ENCODE measurements around the gene SDR9C7.
"Not testable (repeated sequence)": the region's sequence is repeated elsewhere in the genome, so short reads cannot be mapped to it uniquely, and the experiment has no call there.

Gene SDR9C7

DNA sequence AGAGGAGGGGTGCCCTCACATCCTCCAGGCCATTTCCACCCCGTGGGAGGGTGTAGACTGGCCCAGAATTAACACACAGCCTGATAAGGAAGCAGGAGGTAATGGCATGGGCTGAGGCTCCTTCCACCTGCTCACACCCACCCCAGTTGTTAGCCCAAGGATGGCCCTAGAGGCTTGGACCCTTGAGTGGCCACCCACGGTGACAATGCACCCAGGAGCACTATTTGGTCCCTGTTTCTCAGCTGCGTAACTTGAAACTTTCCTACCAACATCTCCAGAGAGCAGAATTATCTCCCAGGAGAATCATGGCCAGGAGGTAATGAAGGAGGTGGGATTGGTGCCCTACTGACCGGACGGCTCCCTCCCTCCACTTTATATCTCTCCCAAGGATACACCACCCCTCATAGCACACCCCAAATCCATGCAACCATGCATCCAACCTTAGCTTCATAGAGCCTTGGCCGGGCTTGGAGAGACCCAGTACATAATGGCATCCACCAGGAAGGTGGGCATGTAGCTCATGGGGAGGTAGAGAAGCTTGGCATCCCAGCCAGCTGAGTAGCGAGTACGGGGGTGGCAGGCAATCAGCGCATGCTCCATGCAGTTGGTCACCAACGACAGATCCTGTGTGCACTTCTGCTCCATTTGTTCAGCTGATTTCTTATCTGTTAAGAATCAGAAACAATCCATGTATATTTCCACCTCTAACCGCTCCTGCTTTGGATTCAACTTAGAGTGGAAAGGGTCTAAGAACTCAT is 17.6 kb upstream of the SDR9C7 start:
- DNase-seq = no peak

DNA sequence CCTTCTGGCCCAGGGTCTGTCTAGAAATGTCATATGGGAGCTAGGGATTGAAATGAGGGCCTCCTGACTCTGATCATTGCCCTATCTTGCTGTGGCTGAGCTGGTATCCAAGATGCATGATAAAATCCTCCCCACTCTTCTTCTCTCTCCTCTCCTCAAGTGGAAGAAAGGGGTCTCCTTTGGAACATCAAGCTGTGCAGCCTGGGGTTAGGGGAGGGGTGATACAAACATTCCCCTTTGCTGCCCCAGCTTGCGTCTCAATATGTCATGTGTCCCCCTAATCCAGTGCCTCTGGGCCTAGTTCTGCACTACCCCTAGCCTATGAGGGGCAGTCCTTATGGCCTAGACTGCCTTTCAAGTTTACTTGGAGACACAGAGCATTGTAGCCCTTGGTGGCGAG is 14.7 kb upstream of the SDR9C7 start:
- no peak for DNase-seq

DNA sequence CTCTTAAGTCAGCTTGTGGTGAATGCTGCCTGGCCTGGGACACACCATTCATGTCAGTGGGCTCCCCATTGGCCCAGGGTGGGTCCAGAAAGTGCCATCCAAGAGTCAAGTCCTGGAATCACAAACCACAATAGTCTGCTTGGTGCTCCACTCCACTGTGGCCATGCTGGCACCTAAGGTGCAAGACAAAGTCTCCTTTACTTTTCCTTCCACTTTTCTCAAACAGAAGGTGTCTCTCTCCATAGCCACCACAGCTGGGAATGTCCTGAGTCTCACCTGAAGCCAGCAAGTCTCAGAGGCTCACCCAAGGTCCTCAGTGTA is 14.2 kb upstream of the SDR9C7 start:
- no peak for DNase-seq

DNA sequence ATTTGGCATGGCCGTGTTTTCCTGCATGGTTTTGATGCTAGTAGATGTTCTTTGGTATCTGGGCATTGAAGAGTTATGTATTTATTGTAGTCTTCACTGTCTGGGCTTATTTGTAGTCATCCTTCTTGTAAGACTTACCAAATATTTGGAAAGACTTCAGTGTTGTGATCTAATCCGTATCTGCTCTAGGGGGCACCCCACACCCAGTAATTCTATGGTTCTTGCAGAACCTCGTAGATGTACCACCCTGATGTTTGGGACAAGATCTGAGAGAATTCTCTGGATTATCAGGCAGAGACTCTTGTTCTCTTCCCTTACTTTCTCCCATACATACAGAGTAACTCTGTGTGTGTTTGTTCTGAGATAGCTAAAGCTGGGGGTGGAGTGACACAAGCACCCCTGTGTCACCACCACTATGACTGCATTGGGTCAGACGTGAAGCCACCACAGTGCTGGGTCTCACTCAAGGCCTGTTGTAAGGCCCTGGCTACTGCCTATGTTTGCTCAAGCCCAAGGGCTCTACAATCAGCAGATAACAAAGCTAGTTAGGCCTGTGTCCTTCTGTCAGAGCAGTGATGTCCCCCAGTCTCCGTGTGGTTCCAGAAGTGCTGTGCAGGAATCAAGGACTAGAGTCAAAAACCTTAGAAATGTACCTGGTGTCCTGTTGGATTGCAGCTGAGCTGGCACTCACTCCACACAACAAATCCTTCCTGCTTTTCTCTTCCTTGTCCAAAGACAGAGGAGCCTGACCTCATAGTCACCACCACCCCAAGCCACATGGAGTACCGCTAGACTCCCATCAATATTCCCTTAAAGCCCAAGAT is 13.6 kb upstream of the SDR9C7 start:
- DNase-seq = no peak

DNA sequence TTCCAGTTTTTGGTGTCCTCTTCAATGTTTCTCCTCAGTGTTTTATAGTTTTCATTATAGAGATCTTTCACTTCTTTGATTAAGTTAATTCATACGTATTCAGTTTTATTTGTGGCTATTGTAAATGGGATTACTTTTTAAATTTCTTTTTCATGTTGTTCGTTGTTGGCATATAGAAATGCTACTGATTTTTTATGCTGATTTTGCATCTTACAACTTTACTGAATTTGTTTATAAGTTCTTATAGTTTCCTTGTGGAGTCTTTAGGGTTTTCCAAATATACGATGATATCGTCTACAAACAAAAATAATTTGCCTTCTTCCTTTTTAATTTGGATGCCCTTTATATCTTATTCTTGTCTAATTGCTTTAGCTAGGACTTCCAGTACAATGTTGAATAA is 9.7 kb upstream of the SDR9C7 start:
- no peak for DNase-seq

DNA sequence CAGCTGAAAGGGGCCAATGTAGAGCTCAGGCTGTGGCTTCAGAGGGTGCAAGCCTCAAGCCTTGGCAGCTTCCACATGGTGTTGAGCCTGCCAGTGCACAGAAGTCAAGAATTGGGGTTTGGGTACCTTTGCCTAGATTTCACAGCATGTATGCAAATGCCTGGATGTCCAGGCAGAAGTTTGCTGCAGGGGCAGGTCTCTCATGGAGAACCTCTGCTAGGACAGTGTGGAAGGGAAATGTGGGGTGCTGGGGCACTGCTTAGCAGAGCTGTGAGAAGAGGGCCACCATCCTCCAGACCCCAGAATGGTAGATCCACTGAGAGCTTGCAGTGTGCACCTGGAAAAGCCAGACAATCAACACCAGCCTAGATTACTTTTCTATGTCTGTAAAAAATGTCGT is 9.2 kb upstream of the SDR9C7 start:
- not testable (repeated sequence) for DNase-seq

DNA sequence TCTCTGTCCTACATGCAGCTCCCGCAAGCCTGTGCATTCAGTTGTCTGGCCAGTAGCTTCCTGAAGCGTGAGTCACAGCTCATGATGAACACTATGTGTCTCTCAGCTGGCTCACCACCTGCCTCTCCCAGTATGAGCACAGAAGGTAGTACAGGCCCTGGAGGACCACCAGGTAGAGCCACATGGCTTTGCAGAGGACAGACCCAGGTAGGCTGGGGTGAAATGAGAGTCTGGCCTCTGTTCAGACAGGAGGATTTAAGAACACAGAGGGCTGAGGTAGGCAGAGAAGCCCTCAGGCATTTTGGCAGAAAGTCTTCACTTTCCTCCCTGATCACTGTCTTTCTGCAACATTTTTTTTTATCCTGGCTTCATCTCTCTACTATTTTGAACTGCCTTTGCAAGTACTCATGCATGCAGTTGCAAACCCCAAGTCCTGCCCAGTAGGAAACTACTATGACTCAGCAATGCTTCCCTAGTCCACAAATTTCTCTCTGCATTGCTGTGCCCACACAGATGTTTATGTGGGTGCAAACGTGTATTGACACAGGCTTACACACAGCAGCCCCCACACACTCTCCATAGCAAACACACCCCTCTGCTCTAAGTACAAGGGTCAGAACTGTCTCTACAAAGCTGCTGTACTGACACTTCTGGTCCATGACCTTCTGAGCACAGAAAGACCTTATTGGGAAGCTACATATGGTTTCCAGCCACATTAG is 7.2 kb upstream of the SDR9C7 start:
- DNase-seq = no peak

DNA sequence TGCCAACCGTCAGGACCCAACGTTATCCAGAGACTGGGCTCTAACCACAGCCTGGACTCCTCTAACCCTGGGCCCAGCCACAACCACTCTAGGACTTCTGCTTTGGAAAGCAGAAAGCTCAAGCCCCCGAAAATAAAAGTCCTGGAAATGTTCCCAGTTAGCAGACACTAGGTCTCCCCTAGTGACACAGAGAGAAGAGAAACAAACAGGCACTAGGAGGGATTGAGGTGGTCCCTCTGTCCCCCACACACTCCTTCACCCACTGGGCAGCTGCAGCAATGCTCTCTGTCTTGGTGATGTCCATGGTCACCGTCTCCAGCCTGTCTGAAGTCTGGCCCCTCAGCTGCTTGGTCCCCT is 6.7 kb upstream of the SDR9C7 start:
- DNase-seq = not testable (repeated sequence)

DNA sequence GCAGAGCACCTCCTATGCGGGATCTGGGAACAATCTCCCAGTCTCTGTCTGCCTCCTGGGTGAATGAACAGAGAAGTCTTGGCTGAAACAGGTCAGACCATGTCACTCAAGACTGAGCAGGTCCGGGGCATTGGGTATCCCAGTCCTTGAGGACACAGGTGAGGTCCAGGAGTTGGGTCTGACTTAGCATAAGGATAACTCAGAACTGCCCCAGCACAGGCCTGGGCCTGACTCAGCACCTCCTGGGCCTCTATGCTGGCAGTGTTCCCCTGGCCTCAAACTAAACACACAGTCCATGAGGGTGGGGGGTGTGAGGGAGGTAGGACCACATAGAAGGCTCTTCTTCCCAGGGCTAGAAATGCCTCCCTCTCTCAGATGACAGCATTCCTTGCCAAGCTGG is 1.5 kb upstream of the SDR9C7 start:
- no peak for DNase-seq

DNA sequence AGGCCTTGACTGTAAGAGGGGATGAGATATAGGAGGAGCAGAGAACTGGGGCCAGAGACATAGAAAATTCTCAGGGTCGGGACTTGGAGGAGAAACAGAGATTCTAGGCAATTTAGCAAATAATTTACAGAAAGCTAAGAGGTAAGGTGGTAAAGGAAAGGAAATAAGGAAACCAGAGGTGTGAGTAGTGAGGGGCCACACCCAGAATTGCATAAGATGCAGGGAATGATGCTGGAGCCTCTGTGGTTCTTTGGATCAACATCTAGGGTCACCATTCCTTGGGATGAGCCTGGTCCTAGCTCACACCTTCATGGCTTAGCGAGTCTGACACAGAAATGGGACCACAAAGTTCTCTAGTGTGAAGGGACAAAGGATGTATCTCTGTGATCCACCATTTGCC is 949 bp upstream of the SDR9C7 start:
- DNase-seq = no peak

DNA sequence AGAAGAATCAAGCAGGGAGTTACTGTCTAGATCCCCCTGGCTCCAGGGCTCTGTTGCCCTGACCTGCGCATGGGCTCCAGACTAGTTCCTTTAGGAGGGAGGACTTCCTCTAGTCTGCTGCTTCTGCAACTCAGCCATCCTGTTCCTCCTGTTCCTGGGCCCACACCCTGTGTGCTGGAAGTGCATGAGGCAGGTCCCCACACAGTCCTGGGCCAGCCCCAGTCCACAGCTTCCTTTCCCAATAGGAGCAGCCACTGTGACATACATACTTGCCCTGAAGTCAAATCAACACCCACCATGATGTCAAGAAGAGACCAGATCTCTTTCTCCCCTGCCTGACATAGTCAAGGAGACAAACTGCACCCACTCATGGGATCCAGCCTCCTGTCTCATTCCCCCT is 1.3 kb downstream of the SDR9C7 start:
- no peak for DNase-seq

DNA sequence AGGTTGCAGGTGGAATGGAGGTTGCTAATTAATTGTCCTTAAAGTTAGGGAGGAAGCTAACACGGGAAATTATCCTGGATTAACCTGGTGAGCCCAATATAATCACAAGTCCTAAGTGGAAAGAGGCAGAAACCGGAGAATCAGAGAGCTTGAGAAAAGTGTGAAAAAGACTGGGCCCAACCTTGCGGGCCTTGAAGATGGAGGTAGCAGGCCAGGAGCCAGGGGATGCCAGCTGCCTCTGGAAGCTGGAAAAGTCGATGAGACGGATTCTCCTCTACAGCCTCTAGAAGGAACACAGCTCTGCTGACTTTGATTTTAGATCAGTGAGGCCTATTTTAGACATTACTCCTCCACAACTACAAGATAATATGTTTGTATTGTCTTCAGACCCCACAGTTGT is 2.1 kb downstream of the SDR9C7 start:
- no peak for DNase-seq

DNA sequence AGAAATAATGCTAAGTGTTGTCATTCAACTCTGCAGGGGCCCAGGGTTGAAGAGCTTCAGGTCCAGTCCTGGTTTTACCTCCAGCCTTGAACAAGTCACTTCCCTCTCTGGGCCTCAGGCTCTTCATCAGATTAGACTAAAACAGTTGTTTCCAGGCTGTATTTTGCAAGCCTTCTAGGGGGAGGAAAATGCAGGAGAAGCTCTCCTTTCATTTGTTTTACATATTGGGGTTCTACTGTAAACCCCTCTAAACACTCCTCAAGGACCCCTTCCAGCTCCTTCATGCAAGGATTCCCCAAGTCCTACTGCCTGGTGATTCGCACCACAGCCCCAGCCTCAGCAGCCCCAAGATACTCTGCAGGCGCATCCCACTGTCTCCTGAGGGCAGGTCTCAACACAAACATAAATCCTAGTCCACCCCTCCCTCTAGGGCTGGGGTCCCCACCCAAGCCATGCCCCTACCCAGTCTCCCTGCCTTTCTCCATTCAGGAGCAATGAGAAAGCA is 2.7 kb downstream of the SDR9C7 start:
- peak; percentile 25 for DNase-seq

DNA sequence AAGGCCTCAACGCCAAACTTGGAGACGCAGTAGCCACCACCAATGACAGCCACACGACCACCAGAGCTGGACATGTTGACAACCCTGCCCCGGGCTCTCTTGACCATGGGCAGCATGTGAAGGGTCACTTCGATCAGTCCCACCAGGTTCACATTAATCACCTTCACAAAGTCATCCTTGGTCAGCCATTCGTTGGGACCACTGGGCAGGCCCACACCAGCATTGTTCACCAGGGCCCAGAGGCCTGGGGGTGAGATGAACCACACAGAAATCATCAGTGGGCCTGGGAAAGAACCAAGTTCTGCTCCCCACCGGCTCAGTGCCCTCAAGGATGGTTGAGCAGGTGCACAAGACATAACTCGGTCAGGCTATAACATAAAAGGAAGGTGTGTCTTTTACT is 4.0 kb downstream of the SDR9C7 start:
- DNase-seq = no peak

DNA sequence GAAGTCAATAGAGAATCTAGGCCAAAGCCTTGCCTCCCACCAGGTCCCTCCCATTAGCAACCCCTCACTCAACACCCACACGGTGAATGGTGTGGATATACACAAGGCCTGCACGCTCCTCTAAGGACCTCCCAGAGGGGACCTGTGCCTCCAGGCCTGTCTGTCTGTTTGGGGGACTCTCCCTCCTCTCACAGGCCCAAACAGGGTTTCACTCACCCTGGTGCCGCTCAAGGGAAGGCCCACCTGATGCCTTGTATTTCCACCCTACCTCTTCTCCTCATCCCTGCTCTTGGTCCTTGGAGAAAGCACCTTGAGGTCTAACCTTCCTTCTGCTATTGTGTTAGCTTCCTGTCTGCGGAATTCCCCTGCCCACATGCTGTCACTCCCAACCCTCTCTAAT is 4.4 kb downstream of the SDR9C7 start:
- no peak for DNase-seq

DNA sequence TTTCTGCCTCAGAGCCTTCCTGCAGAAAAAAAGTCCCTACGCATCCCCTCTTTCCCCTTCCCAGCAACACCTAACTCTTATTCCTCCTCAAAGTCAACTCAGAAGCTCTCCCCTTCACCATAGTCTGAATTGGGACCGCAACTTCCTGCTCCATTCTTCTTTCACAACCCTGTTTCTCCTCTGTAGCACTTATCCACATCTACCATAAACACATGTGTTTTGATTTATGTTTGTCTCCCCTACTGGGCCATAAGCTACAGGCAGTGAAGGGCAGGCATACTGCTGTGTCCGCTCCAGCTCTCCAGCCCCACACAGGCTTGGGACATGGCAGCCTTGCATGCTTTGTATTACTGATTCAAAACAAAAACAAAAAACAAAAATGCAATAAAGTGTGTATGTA is 5.9 kb downstream of the SDR9C7 start:
- no peak for DNase-seq

DNA sequence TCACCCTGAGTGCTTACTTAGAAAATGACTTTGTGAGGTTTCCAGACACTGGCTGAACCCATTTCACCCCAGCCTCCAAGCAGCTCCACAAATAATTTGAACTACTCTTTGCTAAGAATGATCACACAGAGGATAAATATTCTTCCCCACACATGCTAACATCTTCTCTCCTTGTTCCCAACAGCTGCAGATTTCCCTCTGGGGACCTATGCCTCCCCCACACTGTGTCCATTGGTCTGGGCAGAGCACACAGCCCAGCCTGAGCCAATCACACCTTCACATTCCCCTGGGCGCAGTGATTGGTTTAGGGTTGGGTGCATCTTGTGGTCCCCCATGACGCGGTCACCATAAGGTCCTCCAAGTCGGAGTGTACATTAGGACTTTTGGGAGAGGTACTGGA is 6.9 kb downstream of the SDR9C7 start:
- DNase-seq = no peak

DNA sequence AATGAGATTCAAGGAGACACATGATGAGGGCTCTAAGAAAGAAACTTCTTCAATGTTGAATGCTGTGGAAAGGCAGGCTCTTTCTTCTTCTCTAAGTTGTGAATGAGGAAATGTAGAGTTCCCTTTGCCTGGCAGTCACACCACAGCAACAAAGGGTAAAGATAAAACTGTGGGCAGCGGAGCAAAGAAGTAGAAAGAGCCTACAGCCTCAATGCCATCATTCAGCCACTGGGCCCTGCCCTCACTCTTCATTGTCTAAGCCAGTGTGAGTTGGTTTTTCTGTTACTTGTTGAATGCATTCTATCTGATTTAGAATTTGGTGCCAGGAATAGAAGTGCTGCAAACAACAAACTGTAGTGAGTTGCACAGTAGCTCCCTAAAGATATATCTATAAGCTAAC is 12.2 kb downstream of the SDR9C7 start:
- no peak for DNase-seq

DNA sequence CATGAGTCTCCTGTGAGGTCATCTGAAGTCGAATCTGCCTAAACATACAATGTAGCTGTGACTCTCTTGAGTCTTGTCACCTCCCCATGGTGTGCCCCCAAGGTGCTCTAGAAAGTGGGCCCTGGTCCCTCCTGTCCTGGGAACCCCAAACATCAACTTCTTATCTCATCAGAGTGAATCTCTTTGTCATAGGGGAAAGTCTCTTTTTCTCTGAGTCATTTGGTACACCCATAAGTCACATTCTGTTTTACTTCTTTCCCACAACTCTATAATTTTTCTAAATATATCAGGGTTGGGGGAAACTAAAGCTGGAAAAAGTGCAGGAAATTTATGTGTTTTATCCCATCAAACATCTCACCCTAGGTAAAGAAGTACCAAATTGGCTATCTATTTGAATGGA is 12.9 kb downstream of the SDR9C7 start:
- DNase-seq = no peak

DNA sequence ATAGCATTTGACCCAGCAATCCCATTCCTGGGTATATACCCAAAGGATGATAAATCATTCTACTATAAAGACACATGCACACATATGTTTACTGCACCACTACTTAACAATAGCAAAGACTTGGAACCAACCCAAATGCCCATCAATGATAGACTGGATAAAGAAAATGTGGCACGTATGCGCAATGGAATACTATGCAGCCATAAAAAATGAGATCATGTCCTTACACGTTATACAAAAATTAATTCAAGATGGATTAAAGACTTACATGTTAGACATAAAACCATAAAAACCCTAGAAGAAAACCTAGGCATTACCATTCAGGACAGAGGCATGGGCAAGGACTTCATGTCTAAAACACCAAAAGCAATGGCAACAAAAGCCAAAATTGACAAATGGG is 16.1 kb downstream of the SDR9C7 start:
- not testable (repeated sequence) for DNase-seq

DNA sequence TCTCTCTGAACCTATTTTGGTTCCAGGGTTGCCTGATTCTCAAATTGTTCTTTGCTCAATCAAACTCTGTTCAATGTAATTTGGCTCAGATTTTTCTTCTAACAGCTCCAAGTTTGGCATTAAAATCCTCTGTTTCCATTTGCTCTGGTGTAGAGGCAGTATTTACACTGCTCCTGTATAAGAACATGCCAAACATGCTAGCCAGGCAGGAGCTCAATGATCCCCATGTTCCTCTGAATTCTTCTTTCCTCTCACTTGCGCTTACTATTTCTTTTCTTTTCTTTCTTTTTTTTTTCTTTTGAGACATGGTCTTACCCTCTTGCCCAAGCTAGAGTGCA is 17.2 kb downstream of the SDR9C7 start:
- DNase-seq = no peak

DNA sequence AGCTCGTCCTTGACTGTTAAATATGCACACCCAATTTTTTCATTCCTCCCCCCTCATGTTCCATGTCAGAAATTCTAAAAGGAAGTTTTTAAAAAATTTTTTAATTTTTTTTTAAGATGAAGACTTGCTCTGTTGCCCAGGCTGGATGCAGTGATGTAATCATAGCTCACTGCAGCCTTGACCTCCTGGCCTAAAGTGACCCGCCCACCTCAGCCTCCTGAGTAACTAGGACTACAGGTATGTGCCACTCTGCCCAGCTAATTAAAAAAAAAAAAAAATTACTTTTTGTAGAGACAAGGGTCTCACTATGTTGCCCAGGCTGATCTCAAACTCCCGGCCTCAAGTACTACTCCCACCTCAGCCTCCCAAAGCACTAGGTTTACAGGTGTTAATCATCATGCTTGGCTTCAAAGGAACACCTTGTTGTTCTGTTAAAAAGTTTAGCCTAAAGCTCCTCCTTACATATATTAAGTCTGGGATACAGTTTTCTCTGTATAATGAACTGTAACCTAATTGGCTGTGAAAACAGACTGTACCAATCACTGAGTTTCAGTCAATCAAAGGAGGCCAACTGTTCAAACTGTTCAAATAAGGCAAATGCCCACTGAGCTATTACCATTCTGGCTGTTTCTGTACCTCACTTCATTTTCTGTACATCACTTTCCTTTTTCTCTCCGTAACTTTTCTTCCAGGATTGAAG is 17.8 kb downstream of the SDR9C7 start:
- no peak for DNase-seq

DNA sequence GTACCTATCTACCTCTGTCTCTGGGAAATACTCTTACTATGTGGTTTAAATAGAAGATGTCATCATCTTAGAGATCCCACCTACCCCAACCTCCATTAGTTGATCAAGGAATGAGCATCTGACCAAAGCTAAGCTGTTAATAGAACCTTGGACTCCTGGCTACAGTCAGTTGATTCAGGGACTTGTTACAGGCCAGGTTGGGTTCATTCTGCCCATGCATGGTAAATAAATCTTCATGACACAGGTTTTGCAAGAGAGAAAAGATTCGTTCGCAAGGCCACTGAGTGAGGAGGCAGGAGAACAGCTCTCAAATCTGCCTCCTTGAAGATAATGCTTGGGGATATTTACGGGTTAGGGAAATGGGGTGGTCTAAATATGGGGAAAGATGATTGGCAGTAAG is 19.5 kb downstream of the SDR9C7 start:
- no peak for DNase-seq
